IMR-90 (cell line): ENCODE data around the gene VPS35L. TPM values are rescaled to one million over a fixed set of nuclear protein-coding genes. Genes with fewer than 3 reads are reported as not detected.
A peak's percentile ranks its signal among the peaks of the same experiment; 100 is the strongest.

ENCODE experiments used
- ATAC-seq: fragments of 200-7000 bp; cut with Tn5 transposase; 2 replicates; pipeline ENCODE4 v1.9.1; 2020; ENCODE audit warnings: low read depth, mild to moderate bottlenecking, moderate library complexity
- BruUV-seq: library from RNA; stranded (reverse); fragments of 400-500 nt; replicated peaks from 2 replicates; lab custom pipeline; 2021; lab: Mats Ljungman, UMichigan
- CTCF ChIA-PET: fragments of 300-600 bp; formaldehyde crosslinking; extraction: SDS; loops from one replicate; lab custom pipeline; 2021; ENCODE audit warnings: antibody characterized with exemption; lab: Yijun Ruan, JAX
- POLR2A ChIA-PET: fragments of 300-600 bp; sonication (Branson Sonifier 250); formaldehyde crosslinking; loops from one replicate; lab custom pipeline; 2022; ENCODE audit warnings: antibody characterized with exemption; ENCODE audit not compliant: unreplicated experiment; lab: Charles Lee
- DNase-seq: peaks from one replicate; pipeline ENCODE4 v3.0.0; 2013
- H2AFZ ChIP-seq: replicated peaks from 2 replicates; pipeline ENCODE3; 2013; ENCODE audit warnings: low read length, mild to moderate bottlenecking; ENCODE audit not compliant: poor library complexity
- H2AK5ac ChIP-seq: 2 replicates; pipeline ENCODE4 v1.6.1; 2013; ENCODE audit warnings: low read depth, low read length, inconsistent platforms
- H2AK9ac ChIP-seq: replicated peaks from 2 replicates; pipeline ENCODE3; 2013; ENCODE audit warnings: mild to moderate bottlenecking, low read depth, low read length, moderate library complexity; ENCODE audit not compliant: poor library complexity
- H2BK120ac ChIP-seq: 2 replicates; pipeline ENCODE4 v1.6.1; 2013; ENCODE audit warnings: low read depth, low read length, inconsistent platforms
- H2BK15ac ChIP-seq: 3 replicates; pipeline ENCODE4 v1.6.1; 2013; ENCODE audit warnings: low read depth, low read length, inconsistent platforms
- H2BK20ac ChIP-seq: 2 replicates; pipeline ENCODE4 v1.6.1; 2013; ENCODE audit warnings: low read depth, mild to moderate bottlenecking, inconsistent platforms, low read length, moderate library complexity
- H2BK5ac ChIP-seq: 2 replicates; pipeline ENCODE4 v1.6.1; 2013; ENCODE audit warnings: mild to moderate bottlenecking, low read depth, low read length, inconsistent platforms; ENCODE audit not compliant: poor library complexity, severe bottlenecking
- H3K14ac ChIP-seq: replicated peaks from 2 replicates; pipeline ENCODE4 v1.6.1; 2013; ENCODE audit warnings: low read depth, low read length, inconsistent platforms
- H3K18ac ChIP-seq: 2 replicates; pipeline ENCODE4 v1.6.1; 2013; ENCODE audit warnings: low read depth, low read length, control low read depth
- H3K23ac ChIP-seq: 2 replicates; pipeline ENCODE4 v1.6.1; 2013; ENCODE audit warnings: low read depth, low read length, inconsistent platforms
- H3K27ac ChIP-seq: 2 replicates; pipeline ENCODE4 v1.5.1; 2013; ENCODE audit warnings: mild to moderate bottlenecking, control low read depth, low read length; ENCODE audit not compliant: insufficient read depth
- H3K27me3 ChIP-seq: 2 replicates; pipeline ENCODE4 v1.6.1; 2013; ENCODE audit warnings: low read length; ENCODE audit not compliant: control insufficient read depth, insufficient read depth
- H3K36me3 ChIP-seq: 2 replicates; pipeline ENCODE4 v1.6.1; 2013; ENCODE audit warnings: low read length, mixed read lengths; ENCODE audit not compliant: control insufficient read depth, insufficient read depth
- H3K4ac ChIP-seq: 2 replicates; pipeline ENCODE4 v1.6.1; 2013; ENCODE audit warnings: low read depth, low read length, inconsistent platforms
- H3K4me1 ChIP-seq: 2 replicates; pipeline ENCODE4 v1.6.1; 2013; ENCODE audit warnings: low read length, mixed read lengths; ENCODE audit not compliant: control insufficient read depth, insufficient read depth
- H3K4me2 ChIP-seq: 2 replicates; pipeline ENCODE4 v1.6.1; 2013; ENCODE audit warnings: low read depth, mild to moderate bottlenecking, control low read depth, low read length, moderate library complexity
- H3K4me3 ChIP-seq: 2 replicates; pipeline ENCODE4 v1.5.1; 2013; ENCODE audit warnings: low read depth, mild to moderate bottlenecking, control low read depth, low read length, moderate library complexity; ENCODE audit not compliant: insufficient read depth
- H3K56ac ChIP-seq: 2 replicates; pipeline ENCODE4 v1.6.1; 2013; ENCODE audit warnings: low read length, inconsistent platforms; ENCODE audit not compliant: insufficient read depth; ENCODE audit errors: extremely low read depth
- H3K79me1 ChIP-seq, 2 experiments: 2 replicates each; pipeline ENCODE4 v1.6.1; 2013; ENCODE audit warnings: low read length in 2 of 2, inconsistent platforms in 1 of 2, low read depth in 1 of 2
- H3K9ac ChIP-seq: 2 replicates; pipeline ENCODE4 v1.6.1; 2013; ENCODE audit warnings: low read depth, low read length, control low read depth
- H3K9me1 ChIP-seq: 2 replicates; pipeline ENCODE4 v1.6.1; 2013; ENCODE audit warnings: low read length, inconsistent platforms; ENCODE audit not compliant: insufficient read depth
- H3K9me3 ChIP-seq: 2 replicates; pipeline ENCODE4 v1.6.1; 2013; ENCODE audit warnings: low read length; ENCODE audit not compliant: control insufficient read depth, insufficient read depth
- H4K20me1 ChIP-seq: 2 replicates; pipeline ENCODE4 v1.6.1; 2013; ENCODE audit warnings: low read length, inconsistent platforms; ENCODE audit not compliant: insufficient read depth
- H4K5ac ChIP-seq: 2 replicates; pipeline ENCODE4 v1.6.1; 2013; ENCODE audit warnings: mild to moderate bottlenecking, low read depth, low read length, control low read depth
- H4K8ac ChIP-seq, 2 experiments: 2 replicates each; pipeline ENCODE4 v1.6.1; 2013; ENCODE audit warnings: low read depth in 2 of 2, low read length in 2 of 2, control low read depth in 1 of 2, inconsistent platforms in 1 of 2
- H4K91ac ChIP-seq: 2 replicates; pipeline ENCODE4 v1.6.1; 2013; ENCODE audit warnings: low read depth, low read length, inconsistent platforms; ENCODE audit not compliant: insufficient read depth
- BHLHE40 ChIP-seq: fragments of 150-350 bp; IDR thresholded peaks from 2 replicates; pipeline ENCODE4 v1.6.1; 2016; ENCODE audit warnings: mild to moderate bottlenecking, low read depth, low read length
- CEBPB ChIP-seq: IDR thresholded peaks from 2 replicates; pipeline ENCODE4 v1.6.1; 2012; ENCODE audit warnings: low read depth, low read length, improper control_type of control experiment
- CHD1 ChIP-seq: IDR thresholded peaks from 2 replicates; pipeline ENCODE4 v1.6.1; 2012; ENCODE audit warnings: low read depth, low read length, improper control_type of control experiment
- CTCF ChIP-seq: conservative IDR thresholded peaks from 2 replicates; pipeline ENCODE4 v1.5.1; 2012; ENCODE audit warnings: mild to moderate bottlenecking, low read depth, low read length, improper control_type of control experiment
- ELK1 ChIP-seq: fragments of 150-350 bp; IDR thresholded peaks from 2 replicates; pipeline ENCODE4 v1.6.1; 2016; ENCODE audit warnings: low read depth, mild to moderate bottlenecking, low read length, moderate library complexity, borderline replicate concordance
- FOS ChIP-seq: fragments of 150-350 bp; IDR thresholded peaks from 2 replicates; pipeline ENCODE4 v1.6.1; 2016; ENCODE audit warnings: low read depth, low read length
- MAFK ChIP-seq: IDR thresholded peaks from 2 replicates; pipeline ENCODE4 v1.6.1; 2012; ENCODE audit warnings: low read depth, low read length, improper control_type of control experiment
- MAZ ChIP-seq: IDR thresholded peaks from 2 replicates; pipeline ENCODE4 v1.6.1; 2012; ENCODE audit warnings: low read depth, mild to moderate bottlenecking, low read length, improper control_type of control experiment, moderate library complexity, borderline replicate concordance
- MXI1 ChIP-seq: IDR thresholded peaks from 2 replicates; pipeline ENCODE4 v1.6.1; 2012; ENCODE audit warnings: low read depth, mild to moderate bottlenecking, low read length, moderate library complexity, borderline replicate concordance
- NFE2L2 ChIP-seq: fragments of 150-350 bp; IDR thresholded peaks from 2 replicates; pipeline ENCODE4 v1.6.1; 2016; ENCODE audit warnings: low read depth, mild to moderate bottlenecking, low read length
- RCOR1 ChIP-seq: IDR thresholded peaks from 2 replicates; pipeline ENCODE4 v1.6.1; 2012; ENCODE audit warnings: mild to moderate bottlenecking, low read length, improper control_type of control experiment; ENCODE audit not compliant: insufficient replicate concordance
- RFX5 ChIP-seq: IDR thresholded peaks from 2 replicates; pipeline ENCODE4 v1.8.0; 2012; ENCODE audit warnings: low read depth, mild to moderate bottlenecking, low read length, moderate library complexity
- SMC3 ChIP-seq: fragments of 150-350 bp; IDR thresholded peaks from 2 replicates; pipeline ENCODE4 v1.6.1; 2016; ENCODE audit warnings: low read depth, mild to moderate bottlenecking, antibody characterized with exemption, low read length, moderate library complexity
- WGBS, 2 experiments: methylation state at CpG; one replicate each; pipeline versions ENCODE4 v1.1.5 to v1.1.7; 2013; ENCODE audit warnings: missing lambda C conversion rate in 2 of 2; ENCODE audit not compliant: insufficient read length in 1 of 2; ENCODE audit errors: extremely low coverage in 2 of 2; 5-methylcytosine and 5-hydroxymethylcytosine counted together
- dilution Hi-C: fragments of 300-500 bp; cut with HindIII; formaldehyde crosslinking; loops from one replicate; pipeline ENCODE4 v1.14.3; 2018; ENCODE audit warnings: low sequenced_read_pairs; ENCODE audit not compliant: unreplicated experiment
- in situ Hi-C: fragments of 300-500 bp; cut with MboI; formaldehyde crosslinking; loops from 3 replicates; pipeline ENCODE4 v1.14.3; 2019; ENCODE audit warnings: low sequenced_read_pairs, inconsistent platforms, mixed read lengths
- intact Hi-C: fragments of 100-400 bp; cut with micrococcal nuclease; formaldehyde crosslinking; loops from 2 replicates; pipeline ENCODE4 v1.10.0; 2022
- polyA plus RNA-seq, 3 experiments: library from polyadenylated mRNA; depleted of rRNA; stranded (reverse); fragments of >200 nt; gene quantifications; 2 replicates each; pipeline ENCODE4 v1.2.3, GENCODE V29; 2012; ENCODE audit warnings: low replicate concordance in 1 of 3
- total RNA-seq: library from RNA; depleted of rRNA; stranded (reverse); fragments of >200 nt; gene quantifications from 2 replicates; pipeline ENCODE4 v1.2.3, GENCODE V29; 2012
- TF ChIP-seq, protein P1 (sequence below): fragments of 150-350 bp; IDR thresholded peaks from 2 replicates; pipeline ENCODE4 v1.6.1; 2017; ENCODE audit warnings: mild to moderate bottlenecking, antibody characterized with exemption, low read length, low read depth

The VPS35L gene
- total and polyA plus RNA-seq, 2 of the 4 experiments (the other 2 are of a cell fraction), result 28.0 to 40.1 TPM

- Histone ChIP-seq H3K23ac (no peak overlapping the region), H3K4ac (no peak overlapping the region), H3K36me3 (peaks cover 34% of the 10 kb centered on the region), H3K4me1 (no peaks in the 10 kb centered on the region), H3K9me3 (no peaks in the 10 kb centered on the region), H2BK5ac (no peak overlapping the region), H2BK15ac (no peak overlapping the region), H3K56ac (no peak overlapping the region), H2BK20ac (no peak overlapping the region), H3K9ac (no peak overlapping the region), H2AFZ (no peak overlapping the region), H3K9me1 (no peaks in the 10 kb centered on the region), H3K79me1 (no peaks in the 10 kb centered on the region), H3K27me3 (no peaks in the 10 kb centered on the region), H4K8ac (no peak overlapping the region), H4K5ac (no peak overlapping the region), H3K27ac (no peak overlapping the region), H2BK120ac (no peak overlapping the region), H3K4me2 (no peak overlapping the region), H4K20me1 (no peaks in the 10 kb centered on the region), H2AK5ac (no peak overlapping the region), H3K14ac (no peak overlapping the region), H3K18ac (no peak overlapping the region), H2AK9ac (no peak overlapping the region), H4K91ac (no peak overlapping the region), H3K4me3 (no peak overlapping the region)
- ChIA-PET POLR2A (no interaction called here), CTCF (interaction anchor here (2.0 kb wide), 1 partner anchor 24 kb away, joined by 6 read pairs; no protein-coding TSS in a partner anchor)
- WGBS, 2 experiments, result 90% methylated on average over 2 of the region's 8 CpGs; no CpG with 5 or more reads in 1 of the 2 experiments
- DNase-seq (peak; percentile 14), ATAC-seq (peak; percentile 14; the same call in 1 of the 2 replicates)
- intact Hi-C loops, result loop anchor here (10.0 kb wide), 1 partner anchor 107 kb away; the partner anchor contains the start of genes IQCK and KNOP1
- dilution Hi-C loops, result loop anchor here (25.0 kb wide), 1 partner anchor 280 kb away; the partner anchor contains the start of gene GPRC5B
- BruUV-seq, result no TSS peak
- in situ Hi-C loops, result loop anchor here (25.0 kb wide), 1 partner anchor 780 kb away; no protein-coding TSS in a partner anchor
- TF ChIP-seq RCOR1, result no peak
- TF ChIP-seq ELK1, result no peak
- no peak for TF ChIP-seq RFX5
- no peak for TF ChIP-seq MAFK
- TF ChIP-seq MXI1, result no peak
- no peak for TF ChIP-seq CHD1
- TF ChIP-seq, protein P1, sequence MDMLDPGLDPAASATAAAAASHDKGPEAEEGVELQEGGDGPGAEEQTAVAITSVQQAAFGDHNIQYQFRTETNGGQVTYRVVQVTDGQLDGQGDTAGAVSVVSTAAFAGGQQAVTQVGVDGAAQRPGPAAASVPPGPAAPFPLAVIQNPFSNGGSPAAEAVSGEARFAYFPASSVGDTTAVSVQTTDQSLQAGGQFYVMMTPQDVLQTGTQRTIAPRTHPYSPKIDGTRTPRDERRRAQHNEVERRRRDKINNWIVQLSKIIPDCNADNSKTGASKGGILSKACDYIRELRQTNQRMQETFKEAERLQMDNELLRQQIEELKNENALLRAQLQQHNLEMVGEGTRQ, result no peak
- TF ChIP-seq CTCF, result no peak
- TF ChIP-seq SMC3, result no peak
- no peak for TF ChIP-seq FOS
- TF ChIP-seq NFE2L2, result no peak
- TF ChIP-seq MAZ, result no peak
- no peak for TF ChIP-seq BHLHE40
- TF ChIP-seq CEBPB, result no peak
Observed at GRCh38 chr16:19607616-19608280, 52.2 kb downstream of the VPS35L start.
